HS-27A (cell line): ENCODE data around the gene KDM4C.
"Not testable (repeated sequence)": the region's sequence is repeated elsewhere in the genome, so short reads cannot be mapped to it uniquely, and the experiment has no call there.

Experiments
- DNase-seq: peaks from one replicate; pipeline ENCODE4 v3.0.0-alpha.2; 2012; ENCODE audit warnings: low read depth, missing footprints

KDM4C gene

DNA sequence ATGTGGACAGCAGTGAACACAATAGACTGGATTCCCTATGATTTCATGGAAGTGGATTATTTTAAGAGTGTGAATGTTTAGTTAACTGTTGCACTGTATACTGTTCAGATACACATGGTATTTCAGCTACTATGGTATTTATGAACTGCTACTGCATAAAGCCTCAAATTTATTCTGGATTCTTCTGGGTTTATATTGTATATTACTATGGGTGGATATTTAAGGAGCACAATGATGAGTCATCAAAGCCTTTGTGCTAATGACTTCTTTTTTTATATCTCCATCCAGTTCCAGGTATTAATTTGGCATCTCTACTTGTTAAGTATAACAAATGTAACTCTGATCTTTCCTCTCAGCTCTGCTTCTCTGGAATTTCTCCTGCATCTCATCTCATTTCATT lies 6.8 kb downstream of the KDM4C start:
- DNase-seq: no peak

- DNase-seq: no peak
Measured at GRCh38 chr9:6764950-6765349, 7.2 kb downstream of the KDM4C start.

- no peak for DNase-seq
Measured at GRCh38 chr9:6765396-6765795, 7.6 kb downstream of the KDM4C start.

DNA sequence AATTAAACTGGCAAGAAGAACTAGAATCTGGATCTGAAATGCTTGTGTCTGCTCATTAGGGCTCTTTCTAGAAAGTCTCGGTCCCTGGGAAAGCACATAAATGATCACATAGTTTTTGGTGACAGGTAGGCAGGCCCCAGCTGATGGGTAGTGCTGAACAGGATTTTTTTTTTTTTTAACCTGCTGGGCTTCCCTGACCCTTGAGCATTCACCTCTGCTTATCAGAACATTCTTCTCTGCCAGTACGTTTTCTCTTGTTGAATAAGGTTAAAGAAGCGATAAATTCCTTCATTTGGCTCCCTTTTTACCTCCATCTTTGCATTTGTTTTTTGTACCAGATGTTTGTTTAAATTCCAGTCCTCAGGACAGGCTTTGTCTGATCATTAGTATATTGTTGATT lies 8.8 kb downstream of the KDM4C start:
- DNase-seq: no peak

DNA sequence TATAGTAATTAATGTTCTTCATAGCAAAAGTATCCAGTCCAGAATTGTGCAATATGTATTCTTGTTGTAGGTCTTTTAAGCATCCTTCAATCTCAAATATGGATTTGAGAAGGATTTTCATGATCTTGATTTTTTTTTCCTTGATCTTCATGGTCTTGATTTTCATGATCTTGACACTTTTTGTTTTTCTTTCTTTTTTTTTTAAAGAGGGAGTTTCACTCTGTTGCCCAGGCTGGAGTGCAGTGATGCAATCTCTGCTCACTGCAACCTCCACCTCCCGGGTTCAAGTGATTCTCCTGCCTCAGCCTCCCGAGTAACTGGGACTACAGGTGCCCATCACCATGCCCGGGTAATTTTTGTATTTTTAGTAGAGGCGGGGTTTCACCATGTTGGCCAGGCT lies 10.8 kb downstream of the KDM4C start:
- DNase-seq: not testable (repeated sequence)

DNA sequence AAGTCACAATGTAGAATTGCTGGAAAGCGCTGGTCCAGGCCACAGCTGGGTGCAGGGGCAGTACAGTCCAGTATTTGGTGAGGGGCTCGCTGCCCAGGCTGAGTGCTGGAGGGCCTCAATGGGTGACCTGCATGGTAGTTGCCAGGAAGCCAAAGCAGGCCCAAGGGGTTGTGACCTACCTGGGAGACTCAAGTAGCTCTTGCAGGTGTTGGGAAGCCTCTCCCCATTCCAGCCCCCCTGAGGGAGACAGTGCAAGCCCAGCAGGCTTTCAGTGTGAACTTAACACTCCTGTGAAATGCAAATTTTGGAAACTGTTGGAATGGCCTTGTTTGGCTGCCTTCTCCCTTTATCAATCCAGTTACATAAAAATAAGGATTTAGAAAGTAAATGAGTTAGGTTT lies 13.9 kb downstream of the KDM4C start:
- no peak for DNase-seq

GRCh38 chr9:6777213-6777902 lies 19.6 kb downstream of the KDM4C start:
- DNase-seq: no peak

- DNase-seq: no peak
Measured at GRCh38 chr9:6779417-6780241, 21.9 kb downstream of the KDM4C start.

DNA sequence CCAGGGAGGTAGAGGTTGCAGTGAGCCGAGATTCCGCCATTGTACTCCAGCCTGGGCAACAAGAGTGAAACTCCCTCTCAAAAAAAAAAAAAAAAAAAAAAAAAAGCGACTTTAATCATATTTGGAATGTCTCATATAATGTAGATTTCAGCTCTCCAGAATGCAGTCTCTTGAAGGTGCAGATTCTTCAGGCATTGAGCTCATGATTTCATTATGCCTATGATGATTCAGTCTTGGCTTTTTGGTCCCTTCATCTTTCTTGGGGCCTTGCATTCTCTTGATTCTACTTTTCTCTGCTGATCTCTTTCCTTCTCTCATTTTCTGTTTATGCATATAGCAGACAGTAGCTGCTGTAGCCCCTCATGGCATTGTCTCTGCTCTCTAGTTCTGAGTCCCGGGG lies 22.9 kb downstream of the KDM4C start:
- DNase-seq: no peak

GRCh38 chr9:6781476-6781875 lies 23.7 kb downstream of the KDM4C start:
- no peak for DNase-seq

GRCh38 chr9:6782345-6782744 lies 24.6 kb downstream of the KDM4C start:
- DNase-seq: no peak

- DNase-seq: no peak
Measured at GRCh38 chr9:6782981-6783380, 25.2 kb downstream of the KDM4C start.

GRCh38 chr9:6783753-6784152 lies 26.0 kb downstream of the KDM4C start:
- no peak for DNase-seq

- DNase-seq: no peak
Measured at GRCh38 chr9:6785682-6786081, 27.9 kb downstream of the KDM4C start.

DNA sequence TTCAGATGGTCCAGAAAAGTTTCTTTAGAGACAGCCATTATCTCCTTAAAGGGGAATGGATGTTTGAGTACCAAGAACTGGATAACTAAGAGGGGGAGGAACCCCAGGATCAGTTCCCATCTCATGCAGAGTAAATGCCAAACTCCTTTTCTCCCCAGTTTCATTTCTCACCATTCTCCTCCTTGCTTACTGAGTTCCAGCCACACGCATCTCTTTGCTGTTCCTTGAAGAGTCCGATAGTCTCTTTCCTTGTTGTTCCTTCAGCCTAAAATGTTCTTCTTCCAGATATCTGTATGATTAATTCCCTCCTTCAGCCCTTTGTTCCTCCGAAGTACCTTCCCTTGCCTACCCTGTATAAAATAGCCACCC lies 30.0 kb downstream of the KDM4C start:
- no peak for DNase-seq

GRCh38 chr9:6788162-6789016 lies 30.6 kb downstream of the KDM4C start:
- no peak for DNase-seq

DNA sequence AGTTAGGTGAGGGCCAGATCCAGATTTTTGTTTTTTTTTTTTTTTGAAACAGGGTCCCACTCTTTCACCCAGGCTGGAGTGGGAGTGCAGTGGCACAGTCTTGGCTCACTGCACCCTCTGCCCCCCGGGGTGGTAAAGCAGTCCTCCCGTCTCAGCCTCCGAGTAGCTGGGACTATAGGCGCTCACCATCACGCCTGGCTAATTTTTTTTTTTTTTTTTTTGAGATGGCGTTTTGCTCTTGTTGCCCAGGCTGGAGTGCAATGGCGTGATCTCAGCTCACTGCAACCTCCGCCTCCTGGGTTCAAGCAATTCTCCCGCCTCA lies 31.2 kb downstream of the KDM4C start:
- not testable (repeated sequence) for DNase-seq

DNA sequence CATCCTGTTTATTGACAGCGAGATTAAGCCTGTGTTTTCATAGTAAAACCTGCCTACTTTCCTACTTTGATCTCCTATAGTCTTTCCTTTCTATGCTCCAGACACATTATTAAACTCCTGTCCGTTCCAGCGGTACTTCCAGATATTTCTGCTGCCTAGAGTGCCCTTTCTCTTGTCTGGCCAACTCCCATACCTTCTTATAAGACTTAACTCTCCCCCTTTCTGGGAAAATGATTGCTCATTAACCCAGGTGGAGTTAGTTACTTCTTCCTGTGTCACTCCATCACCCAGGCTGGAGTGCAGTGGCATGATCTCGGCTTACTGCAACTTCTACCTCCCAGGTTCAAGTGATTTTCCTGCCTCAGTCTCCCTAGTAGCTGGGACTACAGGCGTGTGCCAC lies 33.1 kb downstream of the KDM4C start:
- no peak for DNase-seq

GRCh38 chr9:6793203-6793602 lies 35.4 kb downstream of the KDM4C start:
- no peak for DNase-seq

GRCh38 chr9:6794936-6795335 lies 37.2 kb downstream of the KDM4C start:
- no peak for DNase-seq

GRCh38 chr9:6802926-6803325 lies 45.2 kb downstream of the KDM4C start:
- DNase-seq: no peak

DNA sequence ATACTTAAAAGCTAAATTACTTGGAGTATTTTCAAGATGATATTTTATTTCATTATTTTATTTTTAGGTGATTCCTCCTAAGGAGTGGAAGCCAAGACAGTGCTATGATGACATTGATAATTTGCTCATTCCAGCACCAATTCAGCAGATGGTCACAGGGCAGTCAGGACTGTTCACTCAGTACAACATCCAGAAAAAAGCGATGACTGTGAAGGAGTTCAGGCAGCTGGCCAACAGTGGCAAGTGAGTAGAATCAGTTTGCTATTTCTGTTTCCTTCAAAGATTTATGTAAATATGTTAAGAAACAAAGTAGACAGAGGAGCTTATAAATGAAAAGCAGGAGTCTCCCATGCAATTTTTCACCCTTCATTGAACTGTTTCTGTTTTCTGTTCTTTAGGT lies 47.8 kb downstream of the KDM4C start:
- no peak for DNase-seq

DNA sequence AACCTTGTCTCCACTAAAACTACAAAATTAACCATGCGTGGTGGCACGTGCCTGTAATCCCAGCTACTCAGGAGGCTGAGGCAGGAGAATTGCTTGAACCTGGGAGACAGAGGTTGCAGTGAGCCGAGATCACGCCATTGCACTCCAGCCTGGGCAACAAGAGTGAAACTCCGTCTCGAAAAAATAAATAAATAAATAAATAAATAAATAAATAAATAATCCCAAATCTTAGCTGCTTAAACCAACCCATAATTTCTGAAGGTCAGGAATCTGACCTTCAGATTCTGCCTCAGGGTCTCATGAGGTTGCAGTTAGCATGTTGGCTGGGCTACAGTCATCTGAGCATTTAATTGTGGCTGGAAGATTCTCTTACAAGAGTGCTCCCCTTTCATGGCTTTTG lies 48.5 kb downstream of the KDM4C start:
- not testable (repeated sequence) for DNase-seq
